Astrocyte (in vitro differentiated cells and primary cell): ENCODE data around the gene CACNB1. TPM values are rescaled to one million over a fixed set of nuclear protein-coding genes. Genes with fewer than 3 reads are reported as not detected.

Source experiments
- DNase-seq: peaks from one replicate; pipeline ENCODE4 v3.0.0-alpha.2; 2010; ENCODE audit warnings: low read depth
- FAIRE-seq: peaks from 2 replicates; lab custom pipeline; 2011; peaks lifted over from hg19 to GRCh38; lab: Jason Lieb, UNC
- H2AFZ ChIP-seq: 2 replicates; pipeline ENCODE4 v1.6.0; 2012; ENCODE audit warnings: low read depth, low read length, inconsistent platforms
- H3K27ac ChIP-seq: 2 replicates; pipeline ENCODE4 v1.5.1; 2011; ENCODE audit warnings: low read depth, low read length, inconsistent platforms
- H3K27me3 ChIP-seq: 2 replicates; pipeline ENCODE4 v1.6.0; 2011; ENCODE audit warnings: low read length, inconsistent platforms; ENCODE audit not compliant: insufficient read depth
- H3K36me3 ChIP-seq: 2 replicates; pipeline ENCODE4 v1.5.1; 2011; ENCODE audit warnings: low read length, inconsistent platforms; ENCODE audit not compliant: insufficient read depth
- H3K4me1 ChIP-seq: 2 replicates; pipeline ENCODE4 v1.5.1; 2011; ENCODE audit warnings: low read length, inconsistent platforms; ENCODE audit not compliant: insufficient read depth
- H3K4me2 ChIP-seq: 2 replicates; pipeline ENCODE4 v1.6.0; 2012; ENCODE audit warnings: low read length, inconsistent platforms
- H3K4me3 ChIP-seq: 2 replicates; pipeline ENCODE4 v1.5.1; 2011; ENCODE audit warnings: low read depth, mild to moderate bottlenecking, low read length, inconsistent platforms; ENCODE audit not compliant: insufficient read depth
- H3K79me2 ChIP-seq: 2 replicates; pipeline ENCODE4 v1.6.0; 2012; ENCODE audit warnings: mild to moderate bottlenecking, low read length, inconsistent platforms; ENCODE audit not compliant: insufficient read depth
- H3K9ac ChIP-seq: 2 replicates; pipeline ENCODE4 v1.6.0; 2012; ENCODE audit warnings: mild to moderate bottlenecking, low read length, inconsistent platforms
- H3K9me3 ChIP-seq: 2 replicates; pipeline ENCODE4 v1.5.1; 2012; ENCODE audit warnings: low read depth, mild to moderate bottlenecking, low read length, inconsistent platforms; ENCODE audit not compliant: insufficient read depth
- H4K20me1 ChIP-seq: 2 replicates; pipeline ENCODE4 v1.6.0; 2012; ENCODE audit warnings: low read length, inconsistent platforms; ENCODE audit not compliant: insufficient read depth
- H3K27ac Mint-ChIP-seq: one replicate; pipeline ENCODE4 v1.8.0; 2021; ENCODE audit warnings: mild to moderate bottlenecking, mixed read lengths; ENCODE audit not compliant: unreplicated experiment
- H3K27me3 Mint-ChIP-seq: one replicate; pipeline ENCODE4 v1.8.0; 2021; ENCODE audit warnings: low read depth, mixed read lengths; ENCODE audit not compliant: unreplicated experiment
- H3K36me3 Mint-ChIP-seq: one replicate; pipeline ENCODE4 v1.8.0; 2021; ENCODE audit warnings: low read depth, mixed read lengths; ENCODE audit not compliant: unreplicated experiment
- H3K4me1 Mint-ChIP-seq: one replicate; pipeline ENCODE4 v1.8.0; 2021; ENCODE audit warnings: low read depth, mixed read lengths; ENCODE audit not compliant: unreplicated experiment
- H3K4me3 Mint-ChIP-seq: one replicate; pipeline ENCODE4 v1.8.0; 2021; ENCODE audit warnings: mild to moderate bottlenecking, moderate library complexity, mixed read lengths; ENCODE audit not compliant: unreplicated experiment
- H3K9me3 Mint-ChIP-seq: one replicate; pipeline ENCODE4 v1.8.0; 2021; ENCODE audit warnings: mild to moderate bottlenecking, mixed read lengths; ENCODE audit not compliant: unreplicated experiment
- EZH2 ChIP-seq: IDR thresholded peaks from 2 replicates; pipeline ENCODE4 v1.6.1; 2012; ENCODE audit warnings: mild to moderate bottlenecking, low read length, inconsistent platforms; ENCODE audit not compliant: insufficient read depth
- total RNA-seq: library from RNA; stranded (reverse); gene quantifications from 2 replicates; pipeline ENCODE4 v1.2.1, GENCODE V29; 2021
- TF ChIP-seq, protein P1 (sequence below): IDR thresholded peaks from 2 replicates; pipeline ENCODE4 v1.5.1; 2011; ENCODE audit warnings: low read depth, mild to moderate bottlenecking, inconsistent platforms, low read length, moderate library complexity; ENCODE audit not compliant: insufficient read depth

Gene CACNB1
- total RNA-seq, 1 donor from 2014 or later, result 16.6 TPM

DNA sequence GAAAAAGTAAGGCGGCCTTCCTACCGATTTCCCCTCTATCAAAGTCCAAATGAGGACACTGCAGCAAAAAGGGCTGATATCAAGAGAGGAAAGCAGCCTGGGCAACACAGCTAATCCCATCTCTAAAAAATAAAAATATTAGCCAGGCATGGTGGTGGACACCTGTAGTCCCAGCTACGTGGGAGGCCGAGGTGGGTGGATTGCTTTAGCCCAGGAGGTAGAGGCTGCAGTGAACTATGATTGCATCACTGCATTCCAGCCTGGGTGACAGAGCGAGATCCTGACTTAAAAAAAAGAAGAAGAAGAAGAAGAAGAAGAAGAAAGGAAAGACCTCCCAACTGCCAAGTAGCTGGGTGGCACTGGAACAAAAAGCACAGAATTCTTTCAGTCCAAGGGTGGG lies 14.4 kb downstream of the CACNB1 start:
- Histone ChIP-seq H4K20me1 (peaks cover 29% of the 10 kb centered on the region), H3K9me3 (no peaks in the 10 kb centered on the region), H3K27ac (no peak overlapping the region), H3K36me3 (peaks cover 17% of the 10 kb centered on the region), H3K4me1 (peaks cover 3% of the 10 kb centered on the region), H3K79me2 (no peaks in the 10 kb centered on the region), H3K9ac (no peak overlapping the region), H3K4me3 (no peak overlapping the region), H2AFZ (no peak overlapping the region), H3K27me3 (no peaks in the 10 kb centered on the region), H3K4me2 (no peak overlapping the region)
- Mint-ChIP-seq H3K4me1 (no peaks in the 10 kb centered on the region), H3K4me3 (no peak overlapping the region), H3K9me3 (peaks cover 4% of the 10 kb centered on the region), H3K36me3 (peaks cover 36% of the 10 kb centered on the region), H3K27ac (no peak overlapping the region), H3K27me3 (no peaks in the 10 kb centered on the region)
- TF ChIP-seq, protein P1, sequence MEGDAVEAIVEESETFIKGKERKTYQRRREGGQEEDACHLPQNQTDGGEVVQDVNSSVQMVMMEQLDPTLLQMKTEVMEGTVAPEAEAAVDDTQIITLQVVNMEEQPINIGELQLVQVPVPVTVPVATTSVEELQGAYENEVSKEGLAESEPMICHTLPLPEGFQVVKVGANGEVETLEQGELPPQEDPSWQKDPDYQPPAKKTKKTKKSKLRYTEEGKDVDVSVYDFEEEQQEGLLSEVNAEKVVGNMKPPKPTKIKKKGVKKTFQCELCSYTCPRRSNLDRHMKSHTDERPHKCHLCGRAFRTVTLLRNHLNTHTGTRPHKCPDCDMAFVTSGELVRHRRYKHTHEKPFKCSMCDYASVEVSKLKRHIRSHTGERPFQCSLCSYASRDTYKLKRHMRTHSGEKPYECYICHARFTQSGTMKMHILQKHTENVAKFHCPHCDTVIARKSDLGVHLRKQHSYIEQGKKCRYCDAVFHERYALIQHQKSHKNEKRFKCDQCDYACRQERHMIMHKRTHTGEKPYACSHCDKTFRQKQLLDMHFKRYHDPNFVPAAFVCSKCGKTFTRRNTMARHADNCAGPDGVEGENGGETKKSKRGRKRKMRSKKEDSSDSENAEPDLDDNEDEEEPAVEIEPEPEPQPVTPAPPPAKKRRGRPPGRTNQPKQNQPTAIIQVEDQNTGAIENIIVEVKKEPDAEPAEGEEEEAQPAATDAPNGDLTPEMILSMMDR, result no peak
- DNase-seq (no peak), FAIRE-seq (no peak)

DNA sequence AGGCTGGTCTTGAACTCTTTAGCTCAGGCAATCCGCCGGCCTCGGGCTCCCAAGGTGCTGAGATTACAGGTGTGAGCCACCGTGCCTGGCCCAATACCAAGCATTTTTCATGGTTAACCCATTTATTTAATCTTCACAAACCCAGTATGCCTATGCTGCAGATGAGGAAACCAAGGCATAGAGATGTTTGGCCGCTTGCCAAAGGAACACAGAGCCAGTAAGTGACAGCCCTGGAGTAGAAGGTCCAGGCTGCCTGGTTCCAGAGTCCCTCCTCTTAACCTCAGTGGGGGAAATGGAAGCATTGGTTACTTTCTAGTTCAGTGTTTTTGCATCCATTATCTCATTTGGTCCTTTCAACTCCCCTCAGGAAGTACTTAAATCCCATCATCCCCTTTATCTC lies 16.2 kb downstream of the CACNB1 start:
- Histone ChIP-seq H2AFZ (no peak overlapping the region), H3K79me2 (no peaks in the 10 kb centered on the region), H3K4me1 (peaks cover 3% of the 10 kb centered on the region), H3K9ac (no peak overlapping the region), H4K20me1 (peaks cover 40% of the 10 kb centered on the region), H3K4me2 (no peak overlapping the region), H3K4me3 (no peak overlapping the region), H3K27ac (no peak overlapping the region), H3K9me3 (no peaks in the 10 kb centered on the region), H3K27me3 (no peaks in the 10 kb centered on the region), H3K36me3 (peaks cover 30% of the 10 kb centered on the region)
- no peaks in the 10 kb centered on the region for H3K4me1 Mint-ChIP-seq
- no peak for FAIRE-seq
- H3K9me3 Mint-ChIP-seq, result peaks cover 4% of the 10 kb centered on the region
- no peak overlapping the region for H3K4me3 Mint-ChIP-seq
- peaks cover 37% of the 10 kb centered on the region for H3K36me3 Mint-ChIP-seq
- TF ChIP-seq, protein P1, result no peak
- TF ChIP-seq EZH2, result no peak
- no peak overlapping the region for H3K27ac Mint-ChIP-seq
- DNase-seq, result no peak
- no peaks in the 10 kb centered on the region for H3K27me3 Mint-ChIP-seq

DNA sequence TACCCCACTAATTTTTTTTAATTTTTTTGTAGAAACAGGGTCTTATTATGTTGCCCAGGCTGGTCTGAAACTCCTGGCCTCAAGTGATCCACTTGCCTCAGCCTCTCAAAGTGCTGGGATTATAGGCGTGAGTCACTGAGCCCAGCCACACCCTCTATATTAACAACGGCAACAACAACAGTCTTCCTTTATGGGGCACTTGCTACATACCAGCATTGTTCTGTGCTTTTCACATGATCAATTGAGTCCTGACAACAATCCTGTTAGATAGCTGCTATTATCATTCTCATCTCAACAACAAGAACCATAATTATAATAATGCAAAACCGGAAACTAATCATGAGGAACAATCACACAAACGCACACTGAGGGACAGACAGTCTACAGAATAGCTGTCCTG lies 18.9 kb downstream of the CACNB1 start:
- H3K4me2 ChIP-seq, result no peak overlapping the region
- peaks cover 8% of the 10 kb centered on the region for H3K4me1 ChIP-seq
- no peak overlapping the region for H3K9ac ChIP-seq
- no peaks in the 10 kb centered on the region for H3K27me3 Mint-ChIP-seq
- H3K4me3 ChIP-seq, result no peak overlapping the region
- no peaks in the 10 kb centered on the region for H3K27me3 ChIP-seq
- peaks cover 36% of the 10 kb centered on the region for H3K36me3 Mint-ChIP-seq
- no peaks in the 10 kb centered on the region for H3K9me3 ChIP-seq
- peaks cover 2% of the 10 kb centered on the region for H3K9me3 Mint-ChIP-seq
- no peak for FAIRE-seq
- no peak overlapping the region for H2AFZ ChIP-seq
- H3K27ac Mint-ChIP-seq, result no peak overlapping the region
- H4K20me1 ChIP-seq, result peaks cover 60% of the 10 kb centered on the region
- H3K36me3 ChIP-seq, result peaks cover 28% of the 10 kb centered on the region
- no peak for TF ChIP-seq EZH2
- TF ChIP-seq, protein P1, result no peak
- DNase-seq, result no peak
- no peaks in the 10 kb centered on the region for H3K4me1 Mint-ChIP-seq
- no peak overlapping the region for H3K27ac ChIP-seq
- no peaks in the 10 kb centered on the region for H3K79me2 ChIP-seq
- H3K4me3 Mint-ChIP-seq, result no peak overlapping the region
